Thymus (tissue), 11 donors: ENCODE data around the gene NUMA1. TPM values are rescaled to one million over a fixed set of nuclear protein-coding genes. Genes with fewer than 3 reads are reported as not detected.

Source experiments
- DNase-seq, 9 donors: peaks; one replicate each; pipeline ENCODE4 v3.0.0-alpha.2; 2013; ENCODE audit warnings: low spot score in 9 of 9, low read depth in 6 of 9, missing footprints in 1 of 9
- H3K27ac ChIP-seq, 2 donors: one replicate each; pipeline ENCODE4 v1.5.1; 2013; ENCODE audit warnings: control low read depth in 1 of 2, low read depth in 1 of 2, low read length in 1 of 2, mild to moderate bottlenecking in 1 of 2, moderate library complexity in 1 of 2
- H3K27me3 ChIP-seq, 2 donors: one replicate each; pipeline ENCODE4 v1.5.1; 2013; ENCODE audit warnings: low read length in 1 of 2; ENCODE audit not compliant: control insufficient read depth in 2 of 2, insufficient read depth in 1 of 2
- H3K36me3 ChIP-seq, 2 donors: one replicate each; pipeline ENCODE4 v1.5.1; 2013; ENCODE audit warnings: low read length in 1 of 2, mild to moderate bottlenecking in 1 of 2, moderate library complexity in 1 of 2; ENCODE audit not compliant: control insufficient read depth in 2 of 2, insufficient read depth in 2 of 2
- H3K4me1 ChIP-seq, 2 donors: one replicate each; pipeline ENCODE4 v1.5.1; 2013; ENCODE audit warnings: low read length in 2 of 2; ENCODE audit not compliant: control insufficient read depth in 2 of 2, insufficient read depth in 2 of 2
- H3K4me3 ChIP-seq, 2 donors: one replicate each; pipeline ENCODE4 v1.5.1; 2013; ENCODE audit warnings: low read length in 2 of 2, control low read depth in 1 of 2, mild to moderate bottlenecking in 1 of 2
- H3K9me3 ChIP-seq, 2 donors: one replicate each; pipeline ENCODE4 v1.5.1; 2013; ENCODE audit warnings: low read length in 1 of 2, mild to moderate bottlenecking in 1 of 2; ENCODE audit not compliant: control insufficient read depth in 2 of 2, insufficient read depth in 1 of 2
- WGBS: extraction: QIAGEN DNeasy Blood & Tissue Kit; methylation state at CpG from one replicate; pipeline ENCODE4 v1.1.7; 2013; 5-methylcytosine and 5-hydroxymethylcytosine counted together
- polyA plus RNA-seq: library from polyadenylated mRNA; stranded (reverse); fragments of 200-250 nt; gene quantifications from one replicate; pipeline ENCODE4 v1.2.3, GENCODE V29; 2013
- total RNA-seq: library from RNA; stranded (reverse); fragments of 120-200 nt; gene quantifications from one replicate; pipeline ENCODE4 v1.2.4, GENCODE V29; 2013
- donor health status: healthy.

The NUMA1 gene
- total and polyA plus RNA-seq, 2 donors: 76.4 to 210 TPM

DNA sequence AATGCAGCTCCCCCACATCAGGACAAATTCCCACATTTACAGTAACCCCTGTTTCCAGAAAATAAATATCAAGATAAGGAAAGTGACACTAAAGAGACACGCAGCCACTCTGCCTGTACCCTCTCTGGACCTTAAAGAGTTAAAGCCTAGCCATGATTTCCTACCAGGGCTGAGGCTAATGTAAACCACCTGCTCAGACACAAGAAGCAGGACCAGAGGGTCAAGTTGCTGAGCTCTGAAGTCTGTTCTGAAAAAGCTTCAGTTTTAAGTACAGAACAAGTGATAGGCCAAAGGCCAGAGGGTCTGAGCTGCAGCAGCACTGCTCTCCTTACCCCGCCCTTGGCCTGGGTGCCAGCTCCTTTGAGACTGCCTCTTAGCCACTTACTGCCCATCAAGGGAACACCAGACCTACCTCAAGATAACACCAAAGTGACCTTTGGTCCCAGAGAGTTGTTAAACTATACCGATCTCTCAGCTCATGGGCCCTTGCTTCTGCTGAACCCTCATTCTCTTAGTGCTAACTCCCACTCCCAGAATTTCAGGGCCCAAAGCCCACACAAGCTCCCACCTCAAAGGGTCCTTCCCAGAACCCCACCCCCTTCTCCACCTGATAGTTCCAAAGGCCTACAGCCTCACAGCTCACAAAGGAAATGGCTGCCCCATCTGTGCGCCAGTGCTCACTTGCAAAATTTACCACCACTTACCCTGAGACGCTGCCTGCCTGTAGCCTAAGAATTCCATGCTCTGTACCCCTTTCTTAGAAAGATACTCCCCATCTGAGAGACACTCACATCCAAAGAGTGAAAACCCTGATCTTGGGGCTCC is 41.1 kb downstream of the NUMA1 start:
- peak overlapping the region; percentile 61 to 81 for H3K4me3 ChIP-seq
- H3K27me3 ChIP-seq: no peaks in the 10 kb centered on the region
- H3K36me3 ChIP-seq: peaks cover 15 to 21% of the 10 kb centered on the region in 2 donors
- H3K9me3 ChIP-seq: no peaks in the 10 kb centered on the region
- WGBS: 54% methylated on average over 5 of the region's 5 CpGs
- DNase-seq: peak in 3 of 9 donors; percentile 8 to 48 (median 18)
- H3K27ac ChIP-seq: peak overlapping the region; percentile 99 to 100
- H3K4me1 ChIP-seq: peaks cover 42 to 60% of the 10 kb centered on the region in 2 donors

- Histone ChIP-seq H3K36me3 (peaks cover 20 to 29% of the 10 kb centered on the region in 2 donors), H3K27me3 (no peaks in the 10 kb centered on the region), H3K4me1 (peaks cover 42 to 60% of the 10 kb centered on the region in 2 donors), H3K27ac (peak overlapping the region; percentile 99 to 100), H3K9me3 (no peaks in the 10 kb centered on the region), H3K4me3 (peak overlapping the region; percentile 61 to 81)
- WGBS: 62% methylated on average over 2 of the region's 2 CpGs
- DNase-seq: peak in 1 of 9 donors; percentile 12
Measured at GRCh38 chr11:72038491-72038890, 41.9 kb downstream of the NUMA1 start.

DNA sequence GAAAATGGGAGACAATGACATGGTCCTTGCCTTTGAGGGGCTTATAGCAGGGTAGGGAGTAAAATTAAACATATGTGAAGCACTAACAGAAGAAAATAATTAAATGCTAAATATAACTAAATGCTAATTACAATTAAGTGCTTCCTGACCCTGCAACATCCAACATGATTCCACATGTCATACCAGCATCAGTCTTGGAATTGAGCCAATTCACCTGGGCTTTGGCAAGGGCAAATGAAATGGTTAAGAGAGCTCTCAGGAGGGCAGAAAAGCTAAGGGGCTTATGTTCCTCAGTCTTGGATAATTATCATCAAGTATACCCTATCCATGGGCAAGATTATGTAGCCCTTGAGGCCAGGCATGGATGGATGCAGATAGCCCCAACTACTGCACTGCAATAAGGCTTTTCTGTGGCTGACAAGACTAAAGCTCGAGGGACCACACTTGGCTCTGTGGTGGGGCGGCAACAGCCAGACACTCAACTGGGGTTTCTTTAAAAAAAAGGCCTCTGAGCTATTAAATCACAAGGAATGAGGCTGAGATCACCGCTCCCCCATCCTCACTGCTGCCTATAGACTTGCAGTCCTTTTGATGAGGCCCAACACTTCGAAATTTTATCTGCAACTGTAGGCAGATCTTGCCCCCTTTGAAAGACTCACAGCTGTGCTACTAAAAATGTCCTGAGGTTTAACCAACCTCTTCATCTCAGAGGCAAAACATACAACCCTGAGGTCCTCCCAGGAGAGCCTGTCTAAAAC is 42.6 kb downstream of the NUMA1 start:
- Histone ChIP-seq H3K4me3 (peak overlapping the region; percentile 61 to 81), H3K9me3 (no peaks in the 10 kb centered on the region), H3K36me3 (peaks cover 26 to 34% of the 10 kb centered on the region in 2 donors), H3K27me3 (no peaks in the 10 kb centered on the region), H3K4me1 (peaks cover 41 to 56% of the 10 kb centered on the region in 2 donors), H3K27ac (peak overlapping the region; percentile 99 to 100)
- peak in 5 of 9 donors; percentile 38 to 74 (median 45) for DNase-seq
- WGBS: 11% methylated on average over 4 of the region's 4 CpGs

GRCh38 chr11:72036687-72037086 is 43.7 kb downstream of the NUMA1 start:
- Histone ChIP-seq H3K4me3 (no peak overlapping the region), H3K27ac (peak overlapping the region in 1 of 2 donors; percentile 25), H3K4me1 (peaks cover 32 to 46% of the 10 kb centered on the region in 2 donors), H3K9me3 (no peaks in the 10 kb centered on the region), H3K36me3 (peaks cover 29 to 42% of the 10 kb centered on the region in 2 donors), H3K27me3 (no peaks in the 10 kb centered on the region)
- 79% methylated on average over 3 of the region's 3 CpGs for WGBS
- DNase-seq: no peak

DNA sequence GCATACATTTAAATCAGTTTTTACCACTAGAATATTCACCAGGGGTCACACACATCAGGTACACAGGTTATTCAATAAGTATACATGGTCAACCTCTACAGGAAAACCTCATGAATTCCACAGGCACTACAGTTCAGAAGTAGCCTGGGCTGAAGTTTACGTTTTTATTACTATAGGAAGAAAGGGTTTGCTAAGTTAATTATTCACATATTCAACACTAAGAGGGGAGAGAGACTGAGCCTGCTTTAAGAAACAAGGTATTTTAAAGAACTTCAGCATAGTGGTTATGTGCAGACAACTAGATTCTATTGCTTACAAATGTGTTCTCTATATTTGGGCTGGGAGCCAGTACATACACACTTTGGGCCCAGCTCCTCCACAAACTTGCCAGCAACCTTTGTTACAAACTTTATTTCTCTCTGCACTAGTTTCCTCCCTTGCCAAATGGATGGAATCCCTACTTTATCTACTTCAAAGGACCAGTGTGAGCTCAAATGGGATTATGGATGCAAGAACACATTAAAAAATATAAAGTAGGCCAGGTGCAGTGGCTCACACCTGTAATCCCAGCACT is 49.8 kb downstream of the NUMA1 start:
- peaks cover 61 to 89% of the 10 kb centered on the region in 2 donors for H3K36me3 ChIP-seq
- no peaks in the 10 kb centered on the region for H3K9me3 ChIP-seq
- WGBS: 95% methylated on average over 1 of the region's 1 CpG
- no peaks in the 10 kb centered on the region for H3K4me1 ChIP-seq
- H3K4me3 ChIP-seq: no peak overlapping the region
- no peak overlapping the region for H3K27ac ChIP-seq
- DNase-seq: no peak
- no peaks in the 10 kb centered on the region for H3K27me3 ChIP-seq

GRCh38 chr11:72026090-72026489 is 54.3 kb downstream of the NUMA1 start:
- DNase-seq: no peak
- WGBS: 95% methylated on average over 1 of the region's 1 CpG
- Histone ChIP-seq H3K4me3 (no peak overlapping the region), H3K27ac (no peak overlapping the region), H3K9me3 (no peaks in the 10 kb centered on the region), H3K4me1 (peaks cover 0 to 3% of the 10 kb centered on the region in 2 donors), H3K36me3 (peaks cover 72 to 96% of the 10 kb centered on the region in 2 donors), H3K27me3 (no peaks in the 10 kb centered on the region)

DNA sequence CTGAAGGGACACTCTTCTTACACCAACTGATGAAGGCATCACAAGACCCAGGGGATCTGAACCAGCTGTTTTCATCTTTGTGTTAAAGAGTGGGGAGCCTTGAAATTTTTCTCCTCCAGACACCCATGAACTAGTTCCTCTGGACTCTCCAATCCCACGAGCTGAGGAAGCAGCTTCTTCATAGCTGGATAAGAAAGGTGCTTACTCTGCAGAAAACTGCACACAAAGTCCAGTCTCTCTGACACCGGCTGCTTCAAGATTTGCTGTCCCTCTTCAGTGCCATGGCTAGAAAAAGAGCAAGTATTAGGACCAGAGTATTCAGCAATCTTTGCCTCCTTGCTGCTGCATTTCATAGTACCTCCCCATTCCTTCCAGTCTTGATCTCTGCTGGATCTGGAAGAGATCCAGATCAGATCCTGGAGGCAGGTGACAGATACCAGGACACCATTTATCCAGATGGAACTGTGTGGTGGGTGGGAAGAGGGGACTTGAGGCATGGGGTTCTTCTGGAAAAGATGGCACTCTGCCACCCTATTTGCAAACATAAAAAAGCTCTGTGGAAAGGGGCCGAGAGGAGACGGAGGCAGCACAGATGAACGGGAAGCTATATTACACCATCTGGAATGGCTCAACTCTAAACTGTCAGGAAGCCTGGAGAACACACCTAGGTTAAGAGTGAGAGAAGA is 56.1 kb downstream of the NUMA1 start:
- H3K4me3 ChIP-seq: no peak overlapping the region
- H3K4me1 ChIP-seq: peaks cover 0 to 3% of the 10 kb centered on the region in 2 donors
- no peaks in the 10 kb centered on the region for H3K27me3 ChIP-seq
- H3K36me3 ChIP-seq: peaks cover 79 to 96% of the 10 kb centered on the region in 2 donors
- no peak for DNase-seq
- H3K27ac ChIP-seq: no peak overlapping the region
- no peaks in the 10 kb centered on the region for H3K9me3 ChIP-seq
- 77% methylated on average over 5 of the region's 5 CpGs for WGBS

- Histone ChIP-seq H3K27me3 (no peaks in the 10 kb centered on the region), H3K27ac (no peak overlapping the region), H3K4me3 (no peak overlapping the region), H3K4me1 (peaks cover 0 to 3% of the 10 kb centered on the region in 2 donors), H3K36me3 (peaks cover 79 to 97% of the 10 kb centered on the region in 2 donors), H3K9me3 (no peaks in the 10 kb centered on the region)
- WGBS: 97% methylated on average over 4 of the region's 4 CpGs
- no peak for DNase-seq
Measured at GRCh38 chr11:72023335-72023734, 57.0 kb downstream of the NUMA1 start.
